Small intestine (tissue), 16 donors: ENCODE measurements around the gene GRPR. TPM values are rescaled to one million over a fixed set of nuclear protein-coding genes. Genes with fewer than 3 reads are reported as not detected.

Source experiments
- DNase-seq, 2 donors: peaks; one replicate each; pipeline versions ENCODE4 v3.0.0 to v3.0.0-alpha.2; 2013
- FAIRE-seq: peaks from 2 replicates; lab custom pipeline; 2012; peaks lifted over from hg19 to GRCh38; lab: Jason Lieb, UNC
- H3K27ac ChIP-seq, 3 donors: one replicate each; pipeline ENCODE4 v1.5.1; 2013; ENCODE audit warnings: low read length in 2 of 3, mild to moderate bottlenecking in 2 of 3, control low read depth in 1 of 3, inconsistent platforms in 1 of 3, low read depth in 1 of 3, moderate library complexity in 1 of 3
- H3K27me3 ChIP-seq, 3 donors: one replicate each; pipeline ENCODE4 v1.6.1; 2013; ENCODE audit warnings: low read length in 3 of 3, inconsistent platforms in 1 of 3; ENCODE audit not compliant: control insufficient read depth in 3 of 3, insufficient read depth in 3 of 3
- H3K36me3 ChIP-seq, 3 donors: one replicate each; pipeline ENCODE4 v1.6.1; 2013; ENCODE audit warnings: low read length in 3 of 3, inconsistent platforms in 1 of 3, low read depth in 1 of 3, mild to moderate bottlenecking in 1 of 3, moderate library complexity in 1 of 3; ENCODE audit not compliant: control insufficient read depth in 3 of 3, insufficient read depth in 2 of 3
- H3K4me1 ChIP-seq, 3 donors: one replicate each; pipeline ENCODE4 v1.6.1; 2013; ENCODE audit warnings: low read length in 2 of 3, inconsistent platforms in 1 of 3, low read depth in 1 of 3, mild to moderate bottlenecking in 1 of 3, moderate library complexity in 1 of 3; ENCODE audit not compliant: control insufficient read depth in 3 of 3, insufficient read depth in 2 of 3
- H3K4me3 ChIP-seq, 3 donors: one replicate each; pipeline ENCODE4 v1.5.1; 2013; ENCODE audit warnings: low read length in 3 of 3, control low read depth in 1 of 3, inconsistent platforms in 1 of 3, low read depth in 1 of 3, mild to moderate bottlenecking in 1 of 3, moderate library complexity in 1 of 3
- H3K9me3 ChIP-seq, 2 donors: one replicate each; pipeline ENCODE4 v1.6.1; 2013; ENCODE audit warnings: low read depth in 1 of 2, low read length in 1 of 2; ENCODE audit not compliant: control insufficient read depth in 2 of 2, insufficient read depth in 1 of 2
- WGBS, 3 donors: extraction: QIAGEN DNeasy Blood & Tissue Kit; methylation state at CpG; one replicate each; pipeline ENCODE4 v1.1.7; 2013; 5-methylcytosine and 5-hydroxymethylcytosine counted together
- long read RNA-seq, 10 donors: transcript quantifications; one replicate each; lab custom pipeline, GENCODE V29; 2026
- polyA plus RNA-seq, 4 donors: library from polyadenylated mRNA; stranded (reverse) in 3 of 4; unstranded in 1 of 4; fragments of 200-250 nt in 3 of 4; fragments of 120-200 nt in 1 of 4; gene quantifications; one replicate each; pipeline versions ENCODE4 v1.2.1 to v1.2.3, GENCODE V29; 2013
- donor health status: healthy with polysubstance abuse.
- donor health status: control.
- donor health status: control.
- donor health status: Bipolar disorder and iron deficiency.
- donor health status: healthy.

GRPR gene
- polyA plus RNA-seq: under 1 TPM in 2 of 4 donors, not detected in 2; 0.06 to 0.15 TPM
- long read RNA-seq, donor 1: 0 reads
- long read RNA-seq, donor 2: 0 reads
- long read RNA-seq, donor 3: 0 reads
- long read RNA-seq, donor 4: 0 reads
- long read RNA-seq, donor 5: 0 reads
- long read RNA-seq, donor 6: 0 reads
- long read RNA-seq, donor 7: 0 reads
- long read RNA-seq, donor 8: 0 reads
- long read RNA-seq, donor 9: 0 reads
- long read RNA-seq, donor 10: 0 reads

DNA sequence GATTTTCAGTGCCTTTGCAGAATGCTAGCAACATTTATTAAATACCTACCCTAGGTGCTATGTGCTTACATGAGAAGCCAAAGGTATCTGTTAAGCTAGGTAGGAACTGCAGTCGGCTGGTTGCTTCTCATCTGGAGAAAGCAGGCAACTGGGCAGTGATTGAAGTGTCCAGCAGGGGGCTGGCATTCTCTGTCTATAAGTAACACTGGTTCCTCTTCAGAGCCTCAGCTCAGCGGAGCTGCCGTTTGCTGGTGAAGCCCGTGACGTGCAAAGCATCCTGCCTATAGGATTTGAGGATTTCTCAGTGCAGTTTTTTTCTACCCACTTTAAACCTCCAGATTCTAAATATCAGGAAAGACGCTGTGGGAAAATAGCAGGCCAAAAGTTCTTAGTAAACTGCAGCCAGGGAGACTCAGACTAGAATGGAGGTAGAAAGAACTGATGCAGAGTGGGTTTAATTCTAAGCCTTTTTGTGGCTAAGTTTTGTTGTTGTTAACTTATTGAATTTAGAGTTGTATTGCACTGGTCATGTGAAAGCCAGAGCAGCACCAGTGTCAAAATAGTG is at the start of gene GRPR:
GRPR (plus strand) TSS at position 344 of the 565 bp plus-strand sequence. CDS start 389 bp downstream, outside the sequence.
- Histone ChIP-seq H3K27ac (no peak within 1 kb of the TSS), H3K4me1 (no peaks in the 10 kb centered on the region), H3K9me3 (no peaks in the 10 kb centered on the region), H3K27me3 (no peaks in the 10 kb centered on the region), H3K36me3 (no peaks in the 10 kb centered on the region), H3K4me3 (no peak within 1 kb of the TSS)
- WGBS, 3 donors: 1 to 2% (median 1%) methylated on average over 6 of the region's 6 CpGs
- DNase-seq (peak; percentile 75 to 78), FAIRE-seq (no peak)

DNA sequence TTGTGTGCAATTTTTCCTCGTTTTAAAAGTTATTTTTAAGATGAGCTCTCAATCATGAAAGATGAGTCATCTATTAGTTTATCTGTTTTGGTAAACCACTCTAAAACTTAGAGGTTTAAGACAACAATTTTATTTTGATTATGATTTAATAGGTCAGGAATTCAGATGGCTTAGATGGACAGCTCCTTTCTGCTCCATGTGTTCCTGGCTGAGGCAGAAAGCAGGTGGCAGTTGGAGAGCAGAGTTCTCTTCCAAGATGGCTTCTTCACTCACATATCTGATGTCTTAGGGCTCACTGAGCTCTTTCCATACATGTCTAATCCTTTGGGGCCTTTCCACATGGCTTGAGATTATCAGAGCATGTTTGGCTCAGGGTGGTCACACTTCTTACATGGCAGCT is 48.3 kb upstream of the GRPR start:
- FAIRE-seq: no peak
- Histone ChIP-seq H3K9me3 (no peaks in the 10 kb centered on the region), H3K27ac (no peak overlapping the region), H3K36me3 (no peaks in the 10 kb centered on the region), H3K27me3 (no peaks in the 10 kb centered on the region), H3K4me1 (no peaks in the 10 kb centered on the region), H3K4me3 (no peak overlapping the region)
- no peak for DNase-seq
- 47 to 79% (median 58%) methylated on average over 1 of the region's 1 CpG for WGBS, 3 donors

DNA sequence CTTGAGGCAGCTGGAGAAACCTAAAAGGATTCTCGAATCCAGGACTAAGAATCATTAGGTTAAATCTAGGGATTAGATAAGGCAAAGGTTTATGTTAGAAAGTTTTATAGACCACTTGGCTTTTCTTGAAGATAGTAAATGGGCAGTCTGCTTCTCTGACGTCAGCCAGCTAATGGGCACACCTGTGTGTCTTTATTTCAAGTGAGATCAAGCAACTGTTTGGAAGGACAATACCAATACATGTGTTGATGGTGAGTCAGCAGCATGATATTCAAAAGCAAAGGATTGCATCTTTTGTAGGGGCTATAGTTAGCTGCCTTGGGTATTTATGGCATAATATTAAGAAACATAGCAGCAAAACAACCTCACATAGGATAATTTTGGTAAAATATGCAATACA is 46.5 kb upstream of the GRPR start:
- WGBS, 3 donors: 54 to 64% (median 58%) methylated on average over 2 of the region's 2 CpGs
- H3K4me1 ChIP-seq: no peaks in the 10 kb centered on the region
- DNase-seq (no peak), FAIRE-seq (no peak)
- H3K9me3 ChIP-seq: no peaks in the 10 kb centered on the region
- no peak overlapping the region for H3K4me3 ChIP-seq
- H3K36me3 ChIP-seq: no peaks in the 10 kb centered on the region
- no peak overlapping the region for H3K27ac ChIP-seq
- no peaks in the 10 kb centered on the region for H3K27me3 ChIP-seq

DNA sequence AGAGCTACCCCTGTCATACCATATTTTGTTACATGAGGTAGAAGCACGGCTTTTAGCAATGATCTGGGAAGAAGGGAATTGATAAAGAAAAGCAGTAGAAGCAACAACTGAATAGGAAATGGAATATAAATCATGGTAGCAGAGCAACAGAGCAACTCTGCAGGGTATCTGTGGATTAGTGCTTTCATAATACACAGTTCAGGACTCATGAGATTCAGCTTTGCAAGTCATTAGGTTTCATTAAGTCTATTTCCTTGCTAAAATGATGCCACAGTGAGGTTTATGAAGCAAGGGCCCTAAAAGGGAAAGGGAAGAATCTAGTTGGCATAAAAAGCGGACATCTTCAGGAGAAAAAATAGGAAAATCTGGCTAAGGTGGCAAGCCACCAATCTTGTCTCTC is 45.6 kb upstream of the GRPR start:
- Histone ChIP-seq H3K4me1 (no peaks in the 10 kb centered on the region), H3K27me3 (no peaks in the 10 kb centered on the region), H3K9me3 (no peaks in the 10 kb centered on the region), H3K4me3 (no peak overlapping the region), H3K36me3 (no peaks in the 10 kb centered on the region), H3K27ac (no peak overlapping the region)
- DNase-seq: no peak
- 75 to 91% (median 81%) methylated on average over 2 of the region's 2 CpGs for WGBS, 3 donors
- no peak for FAIRE-seq

DNA sequence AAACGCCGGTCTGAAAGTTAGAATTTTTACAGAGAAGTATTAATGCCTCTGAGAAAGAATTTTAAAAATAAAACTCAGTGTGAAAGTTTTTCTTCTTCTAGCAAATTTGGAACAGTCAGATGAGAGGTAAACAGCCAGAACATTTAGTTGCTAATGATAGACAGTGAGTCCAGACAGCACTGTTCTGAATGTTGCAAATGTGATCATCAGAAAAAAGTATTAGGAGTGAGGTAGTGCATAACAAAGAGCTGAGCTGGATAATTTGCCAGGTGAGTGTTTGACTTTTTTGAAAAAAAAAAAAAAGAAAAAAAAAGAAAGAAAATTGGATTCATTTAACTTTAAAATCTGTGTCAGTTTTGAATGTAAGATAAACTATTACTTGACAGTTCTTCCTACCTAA is 42.0 kb upstream of the GRPR start:
- FAIRE-seq: no peak
- Histone ChIP-seq H3K9me3 (no peaks in the 10 kb centered on the region), H3K4me3 (no peak overlapping the region), H3K4me1 (no peaks in the 10 kb centered on the region), H3K36me3 (no peaks in the 10 kb centered on the region), H3K27me3 (no peaks in the 10 kb centered on the region), H3K27ac (no peak overlapping the region)
- no peak for DNase-seq
- 58 to 86% (median 84%) methylated on average over 2 of the region's 2 CpGs for WGBS, 3 donors

DNA sequence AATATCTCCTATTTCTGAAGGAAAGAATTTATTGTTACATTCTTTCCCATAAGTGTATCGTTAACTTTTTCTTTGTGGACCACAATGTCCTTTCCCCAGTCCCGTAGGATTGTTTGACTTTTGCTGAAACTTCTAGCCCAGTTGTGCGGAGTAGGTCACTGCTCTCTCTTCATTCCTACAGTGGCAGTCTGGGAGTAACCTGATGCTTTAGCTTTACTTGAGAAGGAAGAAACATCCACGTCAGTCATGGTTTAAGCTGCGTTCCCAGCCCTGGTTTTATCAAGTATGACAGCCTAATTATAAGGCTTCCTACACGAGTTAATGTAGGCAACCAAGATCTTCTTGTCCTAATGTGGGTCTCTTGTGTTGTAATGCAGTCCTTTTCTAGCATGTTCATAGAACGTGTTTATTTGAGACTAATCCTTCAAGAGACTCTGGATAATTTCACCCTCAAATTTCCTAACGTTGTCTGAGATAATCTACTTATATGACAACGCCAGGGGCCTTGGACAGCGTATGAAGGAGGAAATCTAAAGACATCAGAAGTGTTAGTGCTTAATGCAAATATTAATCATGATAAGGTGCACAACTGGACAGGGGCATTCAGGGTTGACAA is 40.8 kb upstream of the GRPR start:
- Histone ChIP-seq H3K4me1 (no peaks in the 10 kb centered on the region), H3K36me3 (no peaks in the 10 kb centered on the region), H3K4me3 (no peak overlapping the region), H3K27me3 (no peaks in the 10 kb centered on the region), H3K9me3 (no peaks in the 10 kb centered on the region), H3K27ac (no peak overlapping the region)
- 68 to 81% (median 74%) methylated on average over 10 of the region's 10 CpGs for WGBS, 3 donors
- no peak for DNase-seq
- FAIRE-seq: no peak

DNA sequence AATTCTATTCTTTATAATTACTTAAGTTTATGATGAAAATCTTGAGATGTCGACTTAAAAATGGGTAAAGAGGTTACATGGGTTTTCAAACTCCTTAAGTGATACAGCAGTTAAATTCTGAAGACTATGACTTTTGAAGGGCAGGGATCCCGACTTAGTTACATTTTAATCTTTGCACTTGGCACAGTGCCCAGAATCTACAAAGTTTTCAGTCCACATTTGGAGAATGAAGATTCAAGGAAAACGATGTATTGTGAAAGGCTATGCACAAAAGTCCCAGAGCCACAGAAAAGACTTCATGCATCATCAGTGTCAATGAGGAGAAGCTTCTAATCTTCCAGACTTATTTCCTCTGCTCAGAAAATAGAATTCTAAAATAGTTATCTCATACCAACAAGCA is 36.3 kb upstream of the GRPR start:
- DNase-seq: peak; percentile 6 to 32
- H3K4me3 ChIP-seq: no peak overlapping the region
- H3K36me3 ChIP-seq: no peaks in the 10 kb centered on the region
- no peaks in the 10 kb centered on the region for H3K4me1 ChIP-seq
- H3K27me3 ChIP-seq: no peaks in the 10 kb centered on the region
- 8 to 29% (median 24%) methylated on average over 3 of the region's 3 CpGs for WGBS, 3 donors
- no peaks in the 10 kb centered on the region for H3K9me3 ChIP-seq
- no peak overlapping the region for H3K27ac ChIP-seq
- no peak for FAIRE-seq

DNA sequence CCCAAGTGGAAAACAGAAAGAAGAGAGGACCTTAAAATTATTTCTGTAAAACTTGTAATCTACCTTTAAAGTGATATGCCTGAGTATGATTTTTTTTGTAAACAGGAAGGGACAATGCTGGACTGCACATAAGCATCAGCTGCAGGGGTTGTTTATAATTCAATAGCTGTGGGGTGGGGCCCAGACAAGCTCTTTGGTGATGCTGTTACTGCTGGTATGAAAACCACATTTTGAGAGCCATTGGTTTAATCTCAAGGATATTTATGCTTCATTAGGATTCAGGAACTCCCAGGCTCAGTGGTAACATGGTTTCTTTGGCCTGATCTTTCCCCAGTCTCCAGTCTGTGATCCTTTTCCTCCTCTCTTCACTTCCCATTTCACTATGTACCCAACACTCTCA is 34.3 kb upstream of the GRPR start:
- FAIRE-seq (no peak), DNase-seq (no peak)
- no peaks in the 10 kb centered on the region for H3K9me3 ChIP-seq
- no peak overlapping the region for H3K4me3 ChIP-seq
- H3K27me3 ChIP-seq: no peaks in the 10 kb centered on the region
- H3K27ac ChIP-seq: no peak overlapping the region
- H3K36me3 ChIP-seq: no peaks in the 10 kb centered on the region
- H3K4me1 ChIP-seq: no peaks in the 10 kb centered on the region
